ENCODE results near the gene EIF5.

EIF5 gene

DNA sequence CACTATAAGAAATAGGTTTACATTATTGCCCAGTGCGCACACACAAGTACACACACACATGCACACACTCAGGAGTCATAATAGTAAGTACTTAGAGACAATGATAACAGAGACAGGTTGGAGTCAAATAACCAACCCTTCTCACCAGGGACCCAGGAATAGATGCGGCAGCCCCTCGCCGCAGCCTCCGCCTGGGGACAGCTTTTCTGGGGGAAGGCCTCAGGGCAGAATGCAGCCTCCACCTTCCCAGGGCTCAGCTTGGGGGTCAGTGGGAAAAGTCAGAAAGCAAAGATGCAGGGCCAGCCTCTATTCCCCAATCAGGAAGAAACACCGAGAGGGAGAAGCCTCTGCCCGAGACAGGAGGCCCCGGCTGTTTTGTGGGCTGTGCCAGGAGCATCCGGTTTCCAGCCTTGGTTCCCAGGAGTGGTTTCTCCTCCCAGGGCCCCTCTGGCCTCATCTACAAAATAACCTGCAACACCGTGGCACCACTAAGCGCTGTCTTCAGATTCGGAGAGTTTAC, 23.4 kb upstream of the EIF5 start:
- DNase-seq (ENCODE audit: low read depth) = no peak

- DNase-seq (ENCODE audit: low read depth) = no peak
Measured at GRCh38 chr14:103311171-103311997, 22.7 kb upstream of the EIF5 start.

- DNase-seq (ENCODE audit: low read depth) = no peak
Measured at GRCh38 chr14:103312006-103312635, 21.9 kb upstream of the EIF5 start.

- peak; percentile 11 for DNase-seq (ENCODE audit: low read depth)
Measured at GRCh38 chr14:103313704-103314103, 20.3 kb upstream of the EIF5 start.

DNA sequence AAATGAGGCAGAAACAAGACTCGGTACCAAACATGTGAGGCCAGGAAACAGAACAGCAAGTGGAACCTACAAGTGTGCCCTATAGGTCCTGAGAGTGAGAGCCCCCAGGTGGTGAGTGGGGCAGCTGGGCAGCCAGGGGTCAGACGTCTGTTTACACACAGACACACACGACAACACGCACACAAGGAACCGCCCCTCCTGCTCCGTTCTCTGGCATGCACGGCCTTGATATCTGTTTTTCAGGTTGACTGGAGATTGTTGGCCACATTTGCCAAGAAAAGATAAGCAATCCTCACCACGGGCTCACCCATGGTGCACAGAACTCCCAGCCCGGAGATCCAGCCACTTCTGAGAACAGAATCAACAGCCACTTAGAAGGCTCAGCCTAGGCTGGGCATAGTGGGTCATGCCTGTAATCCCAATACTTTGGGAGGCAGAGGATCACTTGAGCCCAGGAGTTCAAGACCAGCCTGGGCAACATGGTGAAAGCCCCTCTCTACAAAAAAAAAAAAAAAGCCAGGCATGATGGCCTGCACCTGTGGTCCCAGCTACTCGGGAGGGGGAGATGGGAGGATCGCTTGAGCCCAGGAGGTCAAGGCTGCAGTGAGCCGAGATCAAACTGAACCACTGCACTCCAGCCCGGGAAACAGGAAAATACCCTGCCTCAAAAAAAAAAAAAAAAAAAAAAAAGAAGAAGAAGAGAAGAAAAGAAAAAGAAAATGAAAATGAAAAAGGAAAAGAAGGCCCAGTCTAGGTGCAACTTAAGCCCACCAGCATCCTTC, 19.4 kb upstream of the EIF5 start:
- DNase-seq (ENCODE audit: low read depth) = peak; percentile 70

DNA sequence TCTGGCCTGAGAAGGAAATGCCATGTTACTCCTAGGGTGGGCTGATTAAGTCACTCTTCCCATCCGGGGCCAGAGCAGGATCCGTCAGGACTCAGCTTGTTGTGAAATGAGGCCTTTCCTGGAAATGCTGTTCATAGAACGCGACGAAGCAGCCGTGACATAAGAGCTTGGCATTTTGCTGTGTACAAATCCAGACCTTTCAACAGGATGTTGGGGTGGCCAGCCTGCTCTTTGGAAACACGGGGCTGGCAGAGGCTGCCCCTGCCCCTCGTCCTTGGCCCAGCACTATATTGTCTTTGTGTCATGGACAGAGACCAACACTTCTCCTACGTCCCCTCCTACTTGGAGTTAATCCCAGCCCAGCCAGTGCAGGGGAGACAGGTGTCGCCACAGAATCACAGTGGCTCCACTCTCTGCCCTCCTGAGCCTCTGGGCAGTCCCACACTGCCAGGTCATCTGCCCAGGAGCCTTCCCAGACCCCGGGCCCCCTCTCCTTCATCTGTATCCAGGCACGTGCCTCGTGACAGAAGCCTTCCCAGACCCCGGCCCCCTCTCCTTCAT, 18.6 kb upstream of the EIF5 start:
- no peak for DNase-seq (ENCODE audit: low read depth)

GRCh38 chr14:103315941-103316340, 18.1 kb upstream of the EIF5 start:
- no peak for DNase-seq (ENCODE audit: low read depth)

GRCh38 chr14:103316721-103317121, 17.3 kb upstream of the EIF5 start:
- DNase-seq (ENCODE audit: low read depth) = peak; percentile 59

- DNase-seq (ENCODE audit: low read depth) = peak; percentile 59
Measured at GRCh38 chr14:103317251-103317650, 16.8 kb upstream of the EIF5 start.

- no peak for DNase-seq (ENCODE audit: low read depth)
Measured at GRCh38 chr14:103317976-103318580, 16.0 kb upstream of the EIF5 start.

GRCh38 chr14:103318750-103319419, 15.2 kb upstream of the EIF5 start:
- no peak for DNase-seq (ENCODE audit: low read depth)

GRCh38 chr14:103319422-103319821, 14.6 kb upstream of the EIF5 start:
- DNase-seq (ENCODE audit: low read depth) = no peak

- DNase-seq (ENCODE audit: low read depth) = no peak
Measured at GRCh38 chr14:103326078-103326477, 8.0 kb upstream of the EIF5 start.

DNA sequence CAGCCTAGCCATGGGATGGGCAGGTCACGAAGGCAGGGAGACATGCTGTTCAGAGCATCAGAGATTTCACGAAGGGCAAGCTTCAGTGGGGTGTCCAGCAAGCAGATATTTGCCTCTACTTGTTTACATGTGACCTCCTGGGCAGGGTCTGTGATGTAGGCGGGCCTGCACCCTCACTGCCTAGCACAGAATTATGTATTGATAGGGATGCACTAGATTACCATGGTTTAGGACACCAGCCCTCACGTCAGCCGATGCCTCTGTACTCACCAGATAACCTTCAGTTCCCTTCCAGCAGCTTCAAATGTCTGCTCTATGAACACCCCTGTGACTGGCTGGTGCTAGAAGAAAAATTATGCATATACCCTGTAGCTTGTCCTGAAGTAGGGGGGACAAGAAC, 5.1 kb upstream of the EIF5 start:
- DNase-seq (ENCODE audit: low read depth) = no peak

DNA sequence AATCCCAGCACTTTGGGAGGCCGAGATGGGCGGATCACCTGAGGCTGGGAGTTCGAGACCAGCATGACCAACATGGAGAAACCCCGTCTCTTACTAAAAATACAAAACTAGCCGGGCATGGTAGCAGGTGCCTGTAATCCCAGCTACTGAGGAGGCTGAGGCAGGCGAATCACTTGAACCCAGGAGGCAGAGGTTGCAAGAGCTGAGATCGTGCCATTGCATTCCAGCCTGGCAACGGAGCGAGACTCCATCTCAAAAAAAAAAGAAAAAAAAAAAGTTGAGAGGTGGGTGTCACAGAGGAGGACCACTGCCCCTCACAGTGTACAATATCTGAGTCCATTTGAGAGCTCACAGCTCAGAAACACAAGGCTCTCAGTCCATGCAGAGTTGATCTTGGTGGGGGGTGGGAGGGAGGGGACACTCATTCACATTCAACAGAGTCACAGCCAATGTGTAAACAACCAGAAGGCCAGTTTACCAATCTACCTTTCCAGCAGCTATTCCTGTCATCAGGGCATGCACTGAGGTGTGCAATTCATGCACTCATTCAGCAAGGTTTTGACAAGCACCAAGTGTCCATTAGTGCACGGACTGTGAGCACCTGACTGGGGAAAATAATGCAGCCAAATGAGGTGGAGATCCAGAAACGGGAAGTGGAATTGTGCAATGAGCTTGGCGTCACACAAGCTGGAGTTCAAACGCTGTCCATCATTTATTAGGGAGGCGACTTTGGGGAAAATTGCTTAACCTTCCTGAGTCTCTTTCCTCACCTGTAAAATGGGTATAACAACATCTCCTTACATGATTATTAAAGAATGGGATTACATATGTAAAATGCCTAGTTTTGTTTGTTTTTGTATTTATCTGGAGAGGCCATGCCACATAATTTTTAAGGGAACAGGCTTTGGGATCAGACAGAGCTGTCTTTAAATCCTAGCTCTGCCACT, 4.4 kb upstream of the EIF5 start:
- DNase-seq (ENCODE audit: low read depth) = no peak

DNA sequence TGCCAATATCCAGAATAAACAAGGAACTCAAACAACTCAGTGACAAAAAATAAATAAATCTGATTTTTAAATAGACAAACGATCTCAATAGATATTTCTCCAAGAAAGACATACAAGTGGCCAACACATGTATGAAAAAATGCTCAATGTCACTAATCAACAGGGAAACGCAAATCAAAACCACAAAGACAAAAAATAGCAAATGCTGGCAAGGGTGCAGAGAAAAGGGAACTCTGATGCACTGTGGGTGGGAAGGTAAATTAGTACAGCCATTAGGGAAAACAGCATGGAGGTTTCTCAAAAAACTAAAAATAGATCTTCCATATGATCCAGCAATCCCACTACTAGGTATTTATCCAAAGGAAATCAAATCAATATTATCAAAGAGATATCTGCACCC, 3.5 kb upstream of the EIF5 start:
- DNase-seq (ENCODE audit: low read depth) = no peak

- DNase-seq (ENCODE audit: low read depth) = no peak
Measured at GRCh38 chr14:103332143-103332919, 1.7 kb upstream of the EIF5 start.

DNA sequence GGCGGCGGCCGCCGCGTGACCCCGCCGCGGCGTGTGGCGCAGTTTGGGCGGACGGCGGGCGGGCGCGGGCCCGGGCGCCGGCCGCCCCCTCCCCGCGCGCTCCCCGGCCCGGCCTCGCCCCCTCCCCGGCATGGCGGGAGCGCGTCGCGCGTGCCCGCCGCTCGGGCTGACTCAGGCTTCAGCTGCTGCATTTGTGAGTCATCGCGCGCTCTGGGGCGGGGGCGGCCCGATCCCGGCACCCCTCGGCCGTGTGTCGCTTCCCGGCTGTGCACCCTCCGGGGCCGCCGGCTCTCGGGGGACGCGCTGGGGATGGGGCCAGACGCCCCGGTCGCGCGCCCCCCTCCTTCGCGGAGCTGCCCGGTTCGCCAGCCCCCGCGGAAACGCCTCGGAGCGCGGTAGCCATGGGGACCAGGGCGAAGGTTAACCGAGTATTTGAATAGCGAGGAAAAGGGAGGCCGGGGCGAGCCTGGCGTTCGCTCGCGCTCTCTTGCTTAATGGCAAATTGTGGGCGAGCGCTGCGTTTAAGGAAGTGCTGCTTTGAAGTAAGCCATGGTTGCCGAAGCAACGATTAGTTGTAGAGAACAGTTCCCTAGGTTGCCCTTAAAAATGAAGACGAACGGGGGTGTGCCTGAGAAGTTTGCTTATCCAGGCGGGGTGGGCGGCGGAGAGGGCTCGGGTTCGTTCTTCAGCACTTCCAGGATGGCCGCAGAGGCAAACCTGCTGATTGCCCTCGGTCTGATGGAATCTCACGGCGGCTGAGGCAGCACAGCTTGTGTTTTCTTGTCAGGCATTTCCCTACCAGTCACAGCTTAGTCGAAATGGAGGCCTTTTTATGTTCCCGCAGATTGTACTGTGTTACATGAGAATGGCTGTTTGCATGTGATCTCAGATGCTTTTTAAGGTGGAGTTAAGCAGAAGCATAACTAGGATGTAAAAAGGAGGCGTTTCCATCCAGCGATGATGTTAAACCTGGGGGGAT, 896 bp downstream of the EIF5 start:
- DNase-seq (ENCODE audit: low read depth) = no peak

Measured in CMK (cell line).